SK-N-MC (cell line): ENCODE data around the gene RAB2B.

Experiments used
- EZH2 ChIP-seq: fragments of 200-600 bp; sonication (generic); IDR thresholded peaks from one replicate; pipeline ENCODE4 v1.6.1; 2017; ENCODE audit warnings: antibody characterized with exemption
- POLR2AphosphoS5 ChIP-seq: IDR thresholded peaks from 2 replicates; pipeline ENCODE4 v1.6.1; 2012; ENCODE audit warnings: mild to moderate bottlenecking, low read depth, low read length, borderline replicate concordance

DNA sequence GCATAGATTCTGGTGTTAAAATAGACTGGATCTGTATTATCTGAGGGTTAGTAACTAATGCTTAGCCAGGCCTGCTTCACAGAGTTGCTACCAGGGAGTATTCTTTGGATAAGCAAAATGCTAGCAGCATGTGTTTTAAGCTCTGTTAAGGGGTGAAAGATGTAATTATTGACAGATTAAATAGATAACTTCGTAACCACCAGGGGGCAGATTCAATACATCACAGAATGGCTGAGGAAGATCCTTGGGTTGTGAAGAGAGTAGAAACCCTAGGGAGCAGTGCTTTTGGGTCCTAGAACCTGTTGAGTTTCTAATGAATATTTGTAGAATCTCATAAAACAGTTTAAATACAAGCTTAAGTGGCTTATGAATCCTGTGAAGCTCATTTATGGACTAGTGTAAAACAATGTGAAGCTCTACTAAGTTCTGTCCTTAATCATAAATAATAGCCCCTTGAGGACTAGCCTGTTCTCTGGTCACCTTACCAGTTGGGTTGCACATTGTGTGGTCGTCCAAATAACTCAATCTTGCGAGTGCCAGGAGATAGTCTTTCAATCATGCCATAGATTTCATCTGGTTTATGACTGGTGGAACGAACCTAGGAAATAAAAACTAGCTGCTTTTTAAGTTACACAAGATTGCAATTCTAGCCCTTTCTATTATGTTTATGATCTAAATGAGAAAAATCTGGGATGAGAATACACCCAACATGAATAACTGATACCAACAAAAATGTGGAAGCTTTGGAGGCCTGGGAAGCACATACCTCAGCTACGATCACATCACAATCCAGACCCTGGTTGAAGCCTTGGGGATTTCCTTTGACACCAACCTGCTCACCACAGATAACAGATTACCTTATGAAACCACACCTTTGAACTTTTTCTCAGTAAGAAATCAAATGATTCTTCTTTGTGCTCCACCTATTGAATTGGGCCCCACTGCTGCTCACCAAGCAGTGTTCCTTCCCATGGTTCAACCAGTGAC, 22.1 kb upstream of the RAB2B start:
- TF ChIP-seq EZH2 = no peak
- no peak for TF ChIP-seq POLR2AphosphoS5
